K562 (cell line): ENCODE data around the gene UBXN11. TPM values are rescaled to one million over a fixed set of nuclear protein-coding genes. Genes with fewer than 3 reads are reported as not detected.
A peak's percentile ranks its signal among the peaks of the same experiment; 100 is the strongest.

Experiments
- ADNP ChIP-seq: fragments of 200-800 bp; sonication (Bioruptor generic); IDR thresholded peaks from 2 replicates; pipeline ENCODE4 v1.6.1; 2016; ENCODE audit warnings: missing genetic modification characterization, missing compliant biosample characterization
- ARID1B ChIP-seq: fragments of 450-650 bp; IDR thresholded peaks from 2 replicates; pipeline ENCODE4 v1.6.1; 2016; ENCODE audit warnings: antibody characterized with exemption, mild to moderate bottlenecking, inconsistent platforms
- CXXC5 ChIP-seq: fragments of 250-450 bp; sonication (Bioruptor Pico); IDR thresholded peaks from 2 replicates; pipeline ENCODE4 v1.8.0; 2022; ENCODE audit warnings: inconsistent platforms, mild to moderate bottlenecking, moderate library complexity
- DPF2 ChIP-seq: fragments of 450-650 bp; IDR thresholded peaks from 2 replicates; pipeline ENCODE4 v1.6.1; 2016
- ELF1 ChIP-seq: fragments of 200-800 bp; sonication (Bioruptor generic); IDR thresholded peaks from 2 replicates; pipeline ENCODE4 v1.6.1; 2016; ENCODE audit warnings: missing genetic modification characterization, missing compliant biosample characterization
- ELF4 ChIP-seq: fragments of 450-650 bp; formaldehyde crosslinking; IDR thresholded peaks from 2 replicates; pipeline ENCODE4 v1.4.0; 2022; ENCODE audit warnings: missing genetic modification characterization
- HMG20B ChIP-seq: fragments of 250-450 bp; sonication (Bioruptor Pico); IDR thresholded peaks from 2 replicates; pipeline ENCODE4 v1.5.0; 2021; ENCODE audit warnings: mild to moderate bottlenecking
- KDM1A ChIP-seq, 2 experiments: fragments of 450-650 bp; IDR thresholded peaks; 2 replicates each; pipeline ENCODE4 v1.6.1; 2016; ENCODE audit warnings: mild to moderate bottlenecking in 2 of 2
- MEF2A ChIP-seq: IDR thresholded peaks from 2 replicates; pipeline ENCODE4 v1.6.1; 2011; ENCODE audit warnings: low read depth, mild to moderate bottlenecking, low read length, moderate library complexity; ENCODE audit not compliant: control insufficient read depth
- MITF ChIP-seq: IDR thresholded peaks from 2 replicates; pipeline ENCODE4 v1.6.1; 2014; ENCODE audit warnings: antibody characterized with exemption
- NCOA6 ChIP-seq: fragments of 450-650 bp; IDR thresholded peaks from 2 replicates; pipeline ENCODE4 v1.6.1; 2017; ENCODE audit warnings: mild to moderate bottlenecking
- NFE2 ChIP-seq: IDR thresholded peaks from 2 replicates; pipeline ENCODE4 v1.6.1; 2014; ENCODE audit warnings: antibody characterized with exemption, low read depth
- NONO ChIP-seq, 2 experiments: fragments of 200-400 bp in 1 of 2; fragments of 450-650 bp in 1 of 2; formaldehyde crosslinking in 1 of 2; IDR thresholded peaks; 2 replicates each; pipeline ENCODE4 v1.6.1; 2017; ENCODE audit warnings: low read depth in 2 of 2, mild to moderate bottlenecking in 2 of 2, moderate library complexity in 2 of 2, low read length in 1 of 2
- SOX6 ChIP-seq: fragments of 450-650 bp; IDR thresholded peaks from 2 replicates; pipeline ENCODE4 v1.6.1; 2014; ENCODE audit warnings: mild to moderate bottlenecking
- TEAD1 ChIP-seq, 2 experiments: fragments of 450-650 bp in 1 of 2; sonication (generic) in 1 of 2; formaldehyde crosslinking; IDR thresholded peaks; 2 replicates each; pipeline versions ENCODE4 v1.4.0 to v1.8.0; 2020 to 2022; ENCODE audit warnings: mild to moderate bottlenecking in 2 of 2, missing genetic modification reagents in 1 of 2
- ZNF12 ChIP-seq: sonication (generic); formaldehyde crosslinking; IDR thresholded peaks from 2 replicates; pipeline ENCODE4 v1.4.0; 2020; ENCODE audit warnings: mild to moderate bottlenecking, missing genetic modification reagents
- ZNF140 ChIP-seq: fragments of 250-450 bp; sonication (Bioruptor Pico); IDR thresholded peaks from 2 replicates; pipeline ENCODE4 v1.8.0; 2021; ENCODE audit warnings: moderate library complexity, mild to moderate bottlenecking, inconsistent platforms
- ZNF212 ChIP-seq: fragments of 450-650 bp; formaldehyde crosslinking; IDR thresholded peaks from 2 replicates; pipeline ENCODE4 v1.4.0; 2020; ENCODE audit warnings: mild to moderate bottlenecking
- ZNF384 ChIP-seq: IDR thresholded peaks from 2 replicates; pipeline ENCODE4 v1.6.1; 2012; ENCODE audit warnings: low read depth, low read length, improper control_type of control experiment
- ZNF707 ChIP-seq: fragments of 250-450 bp; sonication (Bioruptor Pico); conservative IDR thresholded peaks from 2 replicates; pipeline ENCODE4 v1.8.0; 2022; ENCODE audit warnings: inconsistent platforms, mild to moderate bottlenecking, moderate library complexity
- ZNF79 ChIP-seq: fragments of 250-450 bp; sonication (Bioruptor Pico); IDR thresholded peaks from 2 replicates; pipeline ENCODE4 v1.4.0; 2020; ENCODE audit warnings: low read depth, mild to moderate bottlenecking, moderate library complexity
- polyA plus RNA-seq, 8 experiments: library from polyadenylated mRNA; depleted of rRNA in 4 of 8; stranded (reverse) in 5 of 8; unstranded in 3 of 8; fragments of >200 nt; fragmentation: Nextera tagmentation in 2 of 8; fragmentation: Illumina TruSeq in 1 of 8; extraction: Ambion mirVana in 2 of 8; extraction: Trizol in 1 of 8; gene quantifications; 2 replicates each; pipeline versions ENCODE4 v1.2.1 to v1.2.3, GENCODE V29; 2011 to 2014; ENCODE audit warnings: inconsistent platforms in 1 of 8, missing spikeins in 1 of 8
- total RNA-seq, 7 experiments: library from RNA; depleted of rRNA in 6 of 7; stranded (reverse); fragments of >200 nt in 6 of 7; fragmentation: Illumina TruSeq in 2 of 7; extraction: Trizol in 2 of 7; gene quantifications; 2 replicates each; pipeline versions ENCODE4 v1.2.1 to v1.2.3, GENCODE V29; 2011 to 2021; ENCODE audit warnings: low replicate concordance in 1 of 7
- TF ChIP-seq, protein P1 (sequence below): sonication (generic); formaldehyde crosslinking; IDR thresholded peaks from 2 replicates; pipeline ENCODE4 v1.8.1; 2023; ENCODE audit warnings: mild to moderate bottlenecking, missing genetic modification reagents
- TF ChIP-seq, protein P2 (sequence below): fragments of 450-650 bp; IDR thresholded peaks from one replicate; pipeline ENCODE4 v1.6.1; 2018; ENCODE audit warnings: mild to moderate bottlenecking, moderate library complexity; ENCODE audit not compliant: partially characterized antibody

The UBXN11 gene
- total and polyA plus RNA-seq, 9 of the 15 experiments (the other 6 are each of a cell fraction or from before 2014, with no cell fraction given) = 0.48 to 34.3 (median 11.3) TPM

DNA sequence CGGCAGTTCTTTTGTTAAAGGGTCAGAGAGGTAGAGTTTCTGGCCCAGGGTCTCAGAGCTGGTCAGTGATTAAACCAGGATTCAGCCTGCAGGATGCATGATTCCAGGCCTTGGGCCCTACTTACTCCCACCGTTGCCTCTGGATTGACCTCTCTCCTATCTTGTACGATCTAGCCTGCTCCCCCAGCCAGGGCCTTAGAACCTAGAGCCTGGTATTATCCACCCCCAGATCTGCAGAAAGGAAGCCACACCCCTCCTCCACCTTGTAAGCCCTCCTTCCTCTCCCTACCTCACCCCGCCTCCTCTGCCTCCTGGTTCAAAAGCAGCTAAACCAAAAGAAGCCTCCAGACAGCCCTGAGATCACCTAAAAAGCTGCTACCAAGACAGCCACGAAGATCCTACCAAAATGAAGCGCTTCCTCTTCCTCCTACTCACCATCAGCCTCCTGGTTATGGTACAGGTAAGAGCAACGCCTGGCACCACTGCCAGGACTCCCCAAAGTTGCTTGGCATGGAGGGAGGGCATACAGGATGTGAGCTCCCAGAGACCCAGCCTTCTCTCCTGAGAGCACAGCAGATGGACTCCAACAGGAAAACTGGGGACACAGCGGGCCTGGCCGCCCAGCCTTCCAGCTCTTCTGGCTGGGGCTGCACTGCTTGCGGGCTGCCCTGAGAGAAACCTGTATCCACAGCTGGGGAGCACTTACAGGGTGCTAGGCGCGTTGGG is 11.3 kb upstream of the UBXN11 start, which contains the start of gene CD52 (continued):
- TF ChIP-seq, protein P1, sequence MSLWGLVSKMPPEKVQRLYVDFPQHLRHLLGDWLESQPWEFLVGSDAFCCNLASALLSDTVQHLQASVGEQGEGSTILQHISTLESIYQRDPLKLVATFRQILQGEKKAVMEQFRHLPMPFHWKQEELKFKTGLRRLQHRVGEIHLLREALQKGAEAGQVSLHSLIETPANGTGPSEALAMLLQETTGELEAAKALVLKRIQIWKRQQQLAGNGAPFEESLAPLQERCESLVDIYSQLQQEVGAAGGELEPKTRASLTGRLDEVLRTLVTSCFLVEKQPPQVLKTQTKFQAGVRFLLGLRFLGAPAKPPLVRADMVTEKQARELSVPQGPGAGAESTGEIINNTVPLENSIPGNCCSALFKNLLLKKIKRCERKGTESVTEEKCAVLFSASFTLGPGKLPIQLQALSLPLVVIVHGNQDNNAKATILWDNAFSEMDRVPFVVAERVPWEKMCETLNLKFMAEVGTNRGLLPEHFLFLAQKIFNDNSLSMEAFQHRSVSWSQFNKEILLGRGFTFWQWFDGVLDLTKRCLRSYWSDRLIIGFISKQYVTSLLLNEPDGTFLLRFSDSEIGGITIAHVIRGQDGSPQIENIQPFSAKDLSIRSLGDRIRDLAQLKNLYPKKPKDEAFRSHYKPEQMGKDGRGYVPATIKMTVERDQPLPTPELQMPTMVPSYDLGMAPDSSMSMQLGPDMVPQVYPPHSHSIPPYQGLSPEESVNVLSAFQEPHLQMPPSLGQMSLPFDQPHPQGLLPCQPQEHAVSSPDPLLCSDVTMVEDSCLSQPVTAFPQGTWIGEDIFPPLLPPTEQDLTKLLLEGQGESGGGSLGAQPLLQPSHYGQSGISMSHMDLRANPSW = no peak
- no peak for TF ChIP-seq NCOA6
- no peak for TF ChIP-seq TEAD1 (CRISPR knock-in tag; IDR thresholded peaks at IDR 0.05)
- TF ChIP-seq ZNF384 = no peak
- TF ChIP-seq MEF2A = no peak
- no peak for TF ChIP-seq HMG20B (CRISPR knock-in tag)
- peak; percentile 84 for TF ChIP-seq DPF2
- TF ChIP-seq, protein P2, sequence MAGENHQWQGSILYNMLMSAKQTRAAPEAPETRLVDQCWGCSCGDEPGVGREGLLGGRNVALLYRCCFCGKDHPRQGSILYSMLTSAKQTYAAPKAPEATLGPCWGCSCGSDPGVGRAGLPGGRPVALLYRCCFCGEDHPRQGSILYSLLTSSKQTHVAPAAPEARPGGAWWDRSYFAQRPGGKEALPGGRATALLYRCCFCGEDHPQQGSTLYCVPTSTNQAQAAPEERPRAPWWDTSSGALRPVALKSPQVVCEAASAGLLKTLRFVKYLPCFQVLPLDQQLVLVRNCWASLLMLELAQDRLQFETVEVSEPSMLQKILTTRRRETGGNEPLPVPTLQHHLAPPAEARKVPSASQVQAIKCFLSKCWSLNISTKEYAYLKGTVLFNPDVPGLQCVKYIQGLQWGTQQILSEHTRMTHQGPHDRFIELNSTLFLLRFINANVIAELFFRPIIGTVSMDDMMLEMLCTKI = no peak
- TF ChIP-seq ZNF212 (CRISPR knock-in tag) = no peak
- TF ChIP-seq NONO (IDR thresholded peaks at IDR 0.05; ENCODE audit: low read depth in 2 of 2, low read length in 1 of 2) = no peak
- no peak; the same call in 1 of the 2 replicates for TF ChIP-seq ZNF12 (CRISPR knock-in tag)
- peak; percentile 68 for TF ChIP-seq ARID1B
- TF ChIP-seq NFE2 = no peak
- TF ChIP-seq ZNF140 (CRISPR knock-in tag) = no peak
- TF ChIP-seq ZNF707 (CRISPR knock-in tag) = no peak
- no peak for TF ChIP-seq KDM1A (IDR thresholded peaks at IDR 0.05)
- TF ChIP-seq SOX6 = no peak; the same call in 1 of the 2 replicates
- no peak for TF ChIP-seq ELF1 (tag)
- no peak for TF ChIP-seq MITF
- no peak for TF ChIP-seq CXXC5 (CRISPR knock-in tag)
- TF ChIP-seq ZNF79 (CRISPR knock-in tag) = no peak
- TF ChIP-seq ELF4 (CRISPR knock-in tag) = 0 out of 2 replicates have a peak, but pooled peaks have one; percentile 71
- no peak for TF ChIP-seq ADNP (tag)
